GM21786 (cell line): ENCODE results near the gene FGR.

Experiments
- ATAC-seq: cut with Tn5 transposase; IDR thresholded peaks from one replicate; pipeline ENCODE4 v1.9.1; 2021; ENCODE audit not compliant: unreplicated experiment

The FGR gene

DNA sequence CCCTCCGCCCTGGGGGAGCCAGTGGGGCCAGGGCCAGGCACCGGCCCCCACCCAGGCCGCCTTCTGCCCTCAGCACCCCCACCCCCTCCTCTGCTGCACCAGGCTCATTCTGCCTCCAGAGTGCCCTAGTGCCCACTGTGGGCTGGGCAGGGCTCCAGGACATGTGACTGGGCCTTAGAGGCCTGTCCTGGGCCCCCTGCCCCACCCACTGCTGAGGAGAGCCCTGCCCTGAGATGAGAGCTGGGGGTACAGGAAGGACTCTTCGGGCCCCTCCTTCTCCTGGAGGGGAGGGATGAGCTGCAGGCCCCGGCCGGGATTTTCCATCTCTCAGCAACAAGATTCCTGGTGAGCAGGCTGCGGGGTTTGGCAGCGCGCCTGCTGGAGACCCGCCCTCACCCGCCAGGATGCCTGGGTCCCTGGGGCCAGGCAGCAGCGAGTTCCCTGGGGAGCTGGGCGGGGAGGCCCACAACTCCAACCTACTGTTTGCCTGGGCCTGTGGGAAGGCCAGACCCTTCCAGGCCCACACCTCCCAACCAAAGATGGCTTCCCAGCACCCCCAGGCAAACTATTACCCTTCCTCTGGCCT lies 45.1 kb downstream of the FGR start:
- ATAC-seq, result no peak

DNA sequence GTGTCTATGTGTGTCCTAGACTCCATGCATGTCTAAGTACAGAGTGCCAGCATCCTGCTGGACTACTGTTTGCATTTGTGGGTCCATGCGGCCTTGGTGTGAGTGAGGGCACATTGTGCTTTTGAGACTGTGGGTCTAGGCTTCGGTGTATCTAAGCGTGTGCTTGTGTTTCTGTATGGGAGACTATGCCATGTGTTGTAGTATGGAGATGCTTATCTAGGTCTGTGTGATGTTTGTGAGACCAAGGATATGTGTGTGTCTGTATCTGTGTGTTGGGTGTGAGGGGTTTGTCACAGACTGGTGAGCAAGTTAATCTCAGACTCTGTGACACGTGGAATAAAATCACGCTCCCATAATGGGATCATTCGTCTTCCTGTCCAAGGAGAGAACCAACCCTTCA lies 45.5 kb downstream of the FGR start:
- ATAC-seq, result no peak

DNA sequence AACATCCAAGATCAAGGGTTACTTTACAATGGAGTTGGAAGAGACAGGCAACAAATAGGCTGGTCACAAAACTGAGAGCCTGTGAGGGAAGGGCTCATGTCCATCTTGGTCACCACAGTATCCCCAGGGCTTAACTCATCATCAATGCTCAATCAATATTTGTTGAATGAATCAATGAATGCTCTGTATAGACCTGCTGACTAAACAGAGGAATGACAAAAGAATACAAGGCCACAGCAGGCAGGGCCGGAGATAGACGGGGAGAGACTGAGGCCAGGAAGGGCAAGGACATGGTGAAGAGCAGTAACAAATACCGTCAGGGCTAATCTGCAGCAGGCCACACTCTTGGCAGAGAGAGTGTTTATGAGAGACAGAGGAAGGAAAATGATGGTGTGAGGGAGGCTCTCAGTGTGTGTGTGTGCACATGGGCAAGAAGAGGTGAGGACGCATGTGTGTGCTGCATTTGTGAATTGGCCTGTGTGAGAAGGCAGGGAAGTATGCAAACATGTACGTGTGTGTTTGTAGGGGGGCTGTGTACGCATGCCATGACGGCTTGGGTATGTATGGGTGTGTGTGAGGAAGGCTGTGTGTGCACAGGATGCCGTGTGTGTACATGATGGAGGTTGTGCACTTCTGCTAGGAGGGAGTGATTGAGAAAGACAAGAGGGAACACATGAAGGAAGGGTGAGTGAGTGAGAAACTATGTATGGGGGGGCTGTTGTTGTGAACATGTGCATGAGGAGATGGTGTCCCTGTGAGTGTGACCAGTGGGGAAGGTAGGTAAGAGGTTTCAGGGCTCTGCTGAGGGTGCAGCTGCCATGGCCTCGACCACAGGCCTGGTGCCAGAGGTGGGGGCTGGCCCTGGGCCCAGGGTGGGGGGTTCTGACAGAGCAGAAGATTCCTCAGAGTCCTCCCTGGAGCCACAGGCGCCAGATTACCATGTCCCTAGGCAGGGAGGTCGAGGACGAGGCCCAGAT lies 46.4 kb downstream of the FGR start:
- ATAC-seq, result no peak

DNA sequence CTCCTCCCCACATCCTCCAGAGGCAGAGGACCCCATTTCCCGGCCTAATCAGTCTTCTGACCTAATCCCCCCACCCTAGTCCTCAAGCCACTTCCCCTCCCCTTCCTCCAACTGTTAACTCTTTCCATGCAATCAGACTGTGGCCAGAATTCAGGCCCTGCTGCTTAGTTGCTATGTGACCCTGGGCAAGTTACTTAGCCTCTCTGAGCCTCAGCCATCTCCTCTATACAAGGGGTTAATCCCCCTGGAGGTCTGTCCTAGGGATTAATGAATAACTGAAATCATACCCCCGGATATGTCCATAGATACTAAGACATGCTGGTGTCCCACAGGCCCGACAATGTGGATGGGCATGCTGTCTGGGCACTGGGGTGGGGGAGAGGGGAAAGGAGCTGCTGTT lies 49.3 kb downstream of the FGR start:
- ATAC-seq, result no peak

DNA sequence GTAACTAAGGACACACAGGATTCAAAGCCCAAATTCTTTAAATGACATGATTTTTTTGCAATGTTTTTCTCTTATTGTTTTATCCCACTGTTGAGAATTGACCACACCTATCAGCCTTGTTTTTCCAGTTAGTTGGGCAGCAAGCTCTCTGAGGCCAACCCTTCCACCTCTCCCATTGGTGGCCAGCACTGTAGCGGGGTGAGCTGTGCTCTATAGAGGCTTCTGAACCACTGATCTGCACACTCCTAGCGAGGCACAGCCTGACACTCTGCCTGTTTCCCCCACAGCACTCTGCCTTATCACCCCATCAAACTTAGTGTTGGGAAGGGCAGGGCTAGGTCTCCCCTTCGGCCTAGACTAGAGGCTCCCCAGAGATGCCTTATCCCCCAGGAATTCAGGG lies 50.5 kb downstream of the FGR start:
- no peak for ATAC-seq

DNA sequence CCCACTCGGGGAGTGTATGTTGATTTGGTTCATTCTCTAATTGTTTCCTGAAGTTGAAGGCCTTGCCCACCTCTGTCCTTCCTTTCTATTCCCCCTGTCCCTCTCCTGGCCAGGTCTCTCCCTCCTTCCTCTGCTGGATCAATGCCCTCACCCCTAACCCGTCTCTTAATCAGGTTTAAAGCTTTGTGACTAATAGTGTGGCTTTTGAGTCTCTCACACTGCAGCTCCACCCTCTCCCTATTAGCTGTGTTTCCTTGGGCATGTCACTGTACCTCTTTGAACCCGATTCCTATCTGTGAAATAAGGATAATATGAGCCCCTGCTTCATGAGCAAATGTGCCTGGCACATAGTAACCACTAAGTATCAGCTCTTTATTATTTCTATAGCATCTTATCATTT lies 51.5 kb downstream of the FGR start:
- ATAC-seq, result no peak

DNA sequence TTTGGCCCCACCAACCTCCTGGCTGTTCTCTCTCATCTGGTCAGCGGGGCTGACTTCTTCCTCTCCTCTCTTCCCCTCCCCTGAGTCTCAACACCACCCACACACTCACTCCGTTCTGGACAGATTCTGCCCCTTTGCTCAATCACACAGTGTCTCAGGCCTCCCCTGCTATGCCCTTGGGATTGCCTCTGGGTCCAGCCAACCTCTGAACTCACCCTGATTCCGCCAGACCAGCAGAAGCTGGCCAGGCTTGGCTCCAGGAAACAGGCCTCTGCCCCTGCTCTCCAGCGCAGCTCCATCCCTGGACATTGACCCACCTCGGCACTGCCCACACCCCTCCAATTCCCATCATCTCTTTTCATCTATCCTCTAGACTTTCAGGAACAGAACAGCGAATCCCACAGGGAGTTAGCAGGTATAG lies 53.2 kb downstream of the FGR start:
- ATAC-seq, result no peak

DNA sequence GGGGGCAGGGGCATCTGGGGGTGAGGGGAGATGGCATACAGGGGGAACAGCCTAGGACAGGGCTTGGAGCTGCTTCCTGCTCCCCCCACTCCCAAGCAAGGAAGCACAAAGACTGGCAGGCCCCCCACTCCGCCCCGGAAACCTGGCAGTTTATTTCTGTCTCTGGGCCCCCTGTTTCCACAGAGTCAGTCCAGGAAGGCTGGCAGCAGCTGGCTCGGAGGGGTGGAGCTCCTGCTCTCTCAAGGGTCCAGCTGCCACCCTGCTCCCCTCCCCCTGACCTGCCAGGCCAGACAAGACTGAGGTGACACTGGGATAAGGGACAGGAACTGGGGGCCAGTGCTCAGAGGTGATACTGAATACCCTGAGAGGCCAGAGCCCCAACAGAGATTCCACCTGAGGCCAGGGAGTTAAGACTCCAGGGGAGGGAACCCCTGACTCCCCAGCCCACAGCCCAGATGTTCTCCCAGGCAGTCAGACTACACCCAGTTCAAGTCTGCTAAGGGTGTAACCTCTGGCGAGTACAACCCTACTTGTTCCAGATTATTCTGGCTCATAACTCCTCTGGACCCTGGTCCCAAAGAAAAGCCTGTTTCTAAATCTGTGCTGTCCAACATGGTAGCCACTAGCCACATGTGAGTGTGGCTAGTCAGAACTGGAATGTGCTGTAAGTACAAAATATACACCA lies 57.3 kb downstream of the FGR start:
- no peak for ATAC-seq

DNA sequence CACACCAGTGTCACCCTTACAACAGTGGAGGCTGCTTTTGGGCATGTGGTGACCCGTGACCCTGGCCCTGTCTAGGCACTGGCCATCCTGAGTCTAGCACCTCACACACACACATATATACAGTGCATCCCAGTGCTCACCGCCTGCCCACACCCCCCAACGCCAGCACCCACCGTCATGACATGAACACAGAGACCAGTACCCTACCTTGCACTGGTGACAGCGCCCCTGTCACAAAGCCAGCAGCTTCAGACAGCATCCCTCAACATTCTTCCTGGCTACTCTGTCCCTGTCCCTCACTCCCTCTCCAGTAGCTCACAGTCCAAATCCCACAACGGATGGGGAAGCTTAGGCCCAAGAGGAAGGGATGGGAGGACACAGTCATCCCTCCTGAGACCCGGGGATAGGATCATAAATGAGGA lies 58.2 kb downstream of the FGR start:
- no peak for ATAC-seq

DNA sequence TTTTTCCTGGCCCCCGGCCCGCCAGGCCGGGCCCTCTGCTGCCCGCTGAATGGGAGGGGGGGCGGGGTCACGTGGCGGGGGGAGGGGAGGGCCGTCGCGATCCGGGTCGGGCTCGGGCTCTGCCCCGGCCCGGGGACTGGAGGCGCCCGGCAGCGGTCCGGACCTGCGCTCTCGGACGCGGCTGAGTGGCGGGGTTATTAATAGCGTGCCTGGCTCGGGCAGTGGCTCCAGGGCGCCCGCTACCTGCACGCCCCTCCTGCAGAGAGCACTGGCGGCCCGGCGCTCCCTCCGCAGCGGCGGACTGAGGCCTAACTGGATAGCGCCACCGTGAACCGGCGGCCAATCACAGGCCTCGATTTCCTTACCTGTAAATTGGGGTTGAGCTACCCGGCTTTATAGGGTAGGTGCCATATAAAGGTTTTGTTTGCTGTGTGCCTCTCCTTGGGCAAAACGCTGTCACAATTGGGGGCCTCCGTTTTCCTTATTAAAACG lies 59.1 kb downstream of the FGR start:
- ATAC-seq, result no peak

DNA sequence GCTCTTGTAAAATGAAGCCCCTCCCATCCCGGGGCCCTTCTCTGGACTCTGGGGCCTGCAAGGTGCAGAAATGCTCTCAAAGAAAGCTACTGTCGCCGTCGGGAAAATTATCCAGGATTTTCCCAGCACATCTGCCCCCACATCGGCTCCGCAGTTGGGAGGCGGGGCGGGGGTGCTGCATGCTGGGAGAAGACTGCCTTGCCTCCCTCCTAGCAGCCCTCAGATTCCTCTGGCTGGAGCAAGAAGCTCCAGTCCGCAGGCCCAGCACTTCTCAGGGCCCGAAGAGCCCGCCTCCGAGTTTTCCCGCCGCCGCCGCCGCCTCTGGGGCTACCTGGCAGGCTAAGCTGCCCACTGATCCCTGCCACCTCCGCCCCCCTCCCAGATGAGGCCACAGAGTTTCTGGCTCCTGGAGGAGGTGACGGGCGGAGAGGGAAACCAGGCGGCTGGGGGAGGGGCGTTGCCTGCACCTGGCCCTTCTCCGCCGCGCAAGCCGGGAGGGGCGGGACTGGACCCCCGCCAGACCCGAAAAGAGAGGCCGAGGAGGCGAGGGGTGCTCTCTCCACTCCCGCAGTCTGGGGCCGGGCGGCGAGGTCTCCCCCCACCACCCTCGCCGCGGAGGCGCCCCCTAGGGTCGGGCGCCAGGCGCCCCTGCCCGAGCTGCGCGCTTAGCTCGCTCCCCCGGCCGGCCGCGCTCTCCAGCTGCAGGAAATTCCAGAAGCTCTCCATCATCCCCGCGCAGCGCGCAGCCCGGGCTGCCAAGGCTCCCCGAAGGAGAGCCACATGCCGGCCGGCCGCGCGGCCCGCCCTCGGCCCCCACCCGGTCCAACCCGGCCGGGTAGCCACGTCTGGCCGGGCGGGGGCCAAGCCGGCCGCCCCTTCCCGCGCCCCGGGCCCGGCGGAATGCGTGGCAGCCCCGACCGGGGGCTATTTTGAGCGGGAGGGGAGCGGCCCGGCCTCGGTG lies 59.8 kb downstream of the FGR start:
- no peak for ATAC-seq

DNA sequence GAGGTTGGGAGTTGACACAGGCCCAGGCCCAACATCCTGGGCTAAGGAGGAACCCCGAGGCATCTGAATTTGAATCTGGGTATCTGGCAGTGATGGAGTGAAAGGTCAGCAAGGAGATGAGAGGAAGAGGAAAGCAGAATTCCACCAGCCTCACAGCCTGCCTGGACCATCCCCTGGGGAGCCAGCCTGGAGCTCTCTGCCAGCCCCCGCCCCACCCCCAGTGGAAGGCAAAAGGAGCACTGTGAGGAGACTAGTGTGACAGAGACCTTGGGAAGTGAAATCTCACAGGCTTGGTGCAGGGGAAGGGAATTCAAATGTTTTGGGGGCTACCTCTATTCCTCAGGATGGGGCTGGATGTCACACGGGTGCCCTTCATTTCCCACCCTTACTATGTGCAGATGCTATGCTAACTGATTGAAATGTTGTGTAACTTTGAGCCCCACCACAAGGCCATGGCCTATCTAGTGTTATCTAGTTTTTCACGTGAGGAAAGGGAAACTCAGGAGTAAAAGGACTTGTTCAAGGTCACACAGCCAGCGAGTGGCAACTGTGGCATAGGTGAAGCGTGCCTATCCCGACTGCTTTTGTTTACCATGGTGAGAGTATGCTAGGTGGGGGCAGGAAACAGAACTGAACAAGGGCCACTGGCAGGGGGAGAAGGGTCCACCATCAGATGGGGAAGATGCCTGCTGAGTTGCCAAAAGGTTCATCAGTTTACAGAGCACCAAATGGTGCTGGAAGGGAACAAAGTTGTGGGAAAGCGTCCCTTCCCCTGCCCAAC lies 60.8 kb downstream of the FGR start:
- ATAC-seq, result no peak

DNA sequence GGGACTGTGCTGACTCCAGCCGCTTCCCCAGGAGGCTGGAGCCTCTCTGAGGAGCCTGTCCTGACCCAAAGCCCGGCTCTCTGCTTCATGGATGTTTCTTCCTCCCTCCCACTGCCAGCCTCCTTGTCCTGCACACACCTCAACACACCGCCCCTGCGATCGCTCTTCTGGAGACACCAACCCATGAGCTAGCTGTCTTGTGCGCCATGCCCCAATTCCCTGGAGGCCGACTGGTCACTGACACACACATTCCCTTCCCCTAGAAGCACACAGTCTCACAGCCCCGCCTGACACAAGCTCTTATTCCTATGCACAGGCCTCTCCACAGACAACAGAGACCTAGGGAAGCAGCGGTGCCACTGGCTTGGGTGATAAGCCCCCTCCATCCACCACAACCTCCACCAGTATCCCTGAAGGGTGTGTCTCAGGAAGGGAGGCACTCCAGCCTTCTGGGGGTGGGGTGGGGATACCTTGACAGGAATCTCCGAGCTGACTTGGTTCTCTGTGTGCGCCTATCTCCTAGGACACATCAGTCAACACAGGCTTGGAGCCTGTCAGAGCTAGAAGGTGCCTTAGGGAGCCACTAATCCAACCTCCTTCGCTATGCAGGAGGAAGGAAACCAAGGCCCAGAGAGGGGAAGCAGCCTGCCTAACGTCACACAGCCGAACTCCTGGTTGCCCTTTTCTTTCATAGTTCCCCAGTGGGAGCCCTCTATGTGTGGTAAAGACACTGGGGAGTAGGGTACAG lies 62.1 kb downstream of the FGR start:
- no peak for ATAC-seq

DNA sequence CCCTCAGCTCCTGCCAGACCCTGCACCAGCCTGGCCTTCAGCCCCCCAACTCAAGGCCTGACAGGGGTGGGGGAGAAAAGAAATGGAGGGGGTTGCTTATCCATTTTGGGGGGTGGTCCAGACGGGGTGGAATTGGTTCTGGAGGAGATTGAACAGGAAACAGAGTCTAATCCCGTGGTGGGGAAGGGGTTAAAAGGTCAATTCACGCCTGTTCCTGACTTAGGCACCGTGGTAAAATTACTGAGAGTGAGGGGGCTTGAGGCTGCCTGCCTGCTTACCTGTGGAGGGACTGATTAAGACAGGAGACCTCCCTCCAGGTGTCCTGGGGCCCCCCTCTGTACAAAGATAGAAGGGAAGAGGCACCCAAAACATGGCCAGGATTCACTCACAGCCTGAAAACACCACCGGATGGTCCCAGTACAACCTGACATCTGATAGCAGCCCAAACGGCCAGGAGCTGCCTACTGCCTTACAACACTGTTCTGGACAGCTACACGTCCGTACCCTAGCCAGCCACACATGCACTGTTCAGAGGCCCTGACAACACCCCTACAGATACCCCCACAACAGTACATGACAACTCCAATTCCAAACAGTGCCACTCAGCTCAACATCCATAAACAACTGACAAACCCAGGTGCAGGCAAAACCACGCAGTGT lies 62.8 kb downstream of the FGR start:
- ATAC-seq, result no peak

DNA sequence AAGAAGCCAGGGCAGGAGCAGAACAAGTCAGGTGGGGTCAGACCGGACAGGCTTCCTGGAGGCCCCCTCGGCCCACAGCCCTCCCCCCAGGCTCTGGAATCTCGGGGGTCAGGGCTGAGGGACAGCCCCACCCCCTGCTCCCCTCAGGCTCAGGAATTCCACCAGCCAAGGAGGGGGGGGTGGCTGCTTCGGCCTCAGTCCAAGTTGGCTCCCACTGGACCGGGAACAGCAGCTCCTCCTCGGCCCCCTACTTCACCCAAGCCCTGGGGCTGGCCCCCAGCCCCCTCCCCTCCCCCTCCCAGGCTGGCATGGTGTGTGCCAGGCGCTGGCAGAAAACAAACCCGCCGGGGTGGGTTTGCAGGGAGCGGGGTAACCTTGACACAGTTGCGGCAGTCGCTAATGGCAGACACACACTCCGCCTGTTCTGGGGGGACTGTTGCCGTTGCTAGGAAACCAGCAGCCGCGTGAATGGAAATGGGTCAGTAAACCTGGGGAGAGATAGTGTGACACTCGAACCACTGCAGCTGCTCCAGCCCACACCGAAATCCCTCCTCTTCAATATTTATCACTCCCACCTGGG lies 63.5 kb downstream of the FGR start:
- no peak for ATAC-seq

DNA sequence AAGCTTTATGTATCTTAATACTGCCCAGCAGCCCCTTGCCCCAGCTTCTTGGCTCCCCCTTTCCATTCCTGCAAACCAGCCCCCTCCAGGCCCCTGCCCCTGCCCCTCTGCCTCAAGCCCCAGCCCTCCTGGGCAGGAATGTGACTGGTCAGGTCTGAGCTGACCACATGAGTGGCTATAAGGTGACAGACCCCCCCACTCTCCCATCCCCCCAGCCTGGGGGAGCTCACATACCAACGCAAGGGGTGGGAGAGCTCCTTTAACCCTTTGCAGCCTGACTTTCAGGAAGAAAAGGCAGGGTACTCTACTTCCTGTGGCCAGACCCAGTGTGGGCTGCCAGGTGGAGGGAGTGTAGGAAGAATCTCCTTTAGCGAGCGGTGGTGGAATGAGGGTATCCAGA lies 64.2 kb downstream of the FGR start:
- no peak for ATAC-seq

DNA sequence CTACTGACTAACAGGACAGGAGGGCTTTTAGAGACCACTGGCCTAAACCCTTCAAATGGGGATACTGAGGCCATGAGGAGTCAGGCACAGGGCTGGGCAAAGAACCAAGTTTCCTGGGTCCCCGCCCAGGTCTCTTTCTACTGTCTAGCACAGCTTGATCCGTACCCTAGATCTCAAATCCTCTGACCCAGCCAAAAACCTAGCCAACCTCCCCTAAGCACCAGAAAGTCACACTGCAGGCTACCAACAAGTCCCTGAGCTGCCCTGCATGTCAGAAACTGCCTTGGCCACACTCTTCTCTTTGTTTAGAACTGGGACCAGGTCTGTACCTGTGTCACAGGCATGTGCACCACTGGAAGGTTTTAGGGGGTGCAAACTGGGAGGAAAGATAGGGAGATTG lies 64.6 kb downstream of the FGR start:
- no peak for ATAC-seq
